ENCODE data around the gene KCNJ1.

DNA sequence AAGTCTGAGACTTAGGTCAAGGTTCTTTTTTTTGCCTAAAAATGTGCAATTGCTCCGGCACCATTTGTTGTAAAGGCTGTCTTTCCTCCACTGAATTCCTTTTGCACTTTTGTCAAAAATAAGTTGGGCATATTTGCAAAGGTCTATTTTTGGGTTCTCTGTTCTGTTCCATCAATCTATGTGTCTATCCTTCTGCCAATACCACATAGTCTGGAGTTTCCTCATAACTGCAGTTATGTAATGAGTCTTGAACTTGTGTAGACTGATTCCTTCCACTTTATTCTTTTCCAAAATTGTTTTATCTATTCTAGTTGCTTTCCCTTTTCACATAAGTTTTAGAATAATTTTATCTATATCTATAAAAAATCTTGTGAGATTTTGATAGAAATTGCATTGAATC, 30.7 kb upstream of the KCNJ1 start:
- TF ChIP-seq TAF1 (IDR thresholded peaks at IDR 0.05; ENCODE audit: borderline replicate concordance, low read depth, low read length) (no peak), SIN3A (IDR thresholded peaks at IDR 0.05; ENCODE audit: borderline replicate concordance, low read depth, low read length) (no peak)
